ENCODE measurements around the gene BICDL1.
"Not testable (repeated sequence)": the region's sequence is repeated elsewhere in the genome, so short reads cannot be mapped to it uniquely, and the experiment has no call there.

- TF ChIP-seq, protein P1, sequence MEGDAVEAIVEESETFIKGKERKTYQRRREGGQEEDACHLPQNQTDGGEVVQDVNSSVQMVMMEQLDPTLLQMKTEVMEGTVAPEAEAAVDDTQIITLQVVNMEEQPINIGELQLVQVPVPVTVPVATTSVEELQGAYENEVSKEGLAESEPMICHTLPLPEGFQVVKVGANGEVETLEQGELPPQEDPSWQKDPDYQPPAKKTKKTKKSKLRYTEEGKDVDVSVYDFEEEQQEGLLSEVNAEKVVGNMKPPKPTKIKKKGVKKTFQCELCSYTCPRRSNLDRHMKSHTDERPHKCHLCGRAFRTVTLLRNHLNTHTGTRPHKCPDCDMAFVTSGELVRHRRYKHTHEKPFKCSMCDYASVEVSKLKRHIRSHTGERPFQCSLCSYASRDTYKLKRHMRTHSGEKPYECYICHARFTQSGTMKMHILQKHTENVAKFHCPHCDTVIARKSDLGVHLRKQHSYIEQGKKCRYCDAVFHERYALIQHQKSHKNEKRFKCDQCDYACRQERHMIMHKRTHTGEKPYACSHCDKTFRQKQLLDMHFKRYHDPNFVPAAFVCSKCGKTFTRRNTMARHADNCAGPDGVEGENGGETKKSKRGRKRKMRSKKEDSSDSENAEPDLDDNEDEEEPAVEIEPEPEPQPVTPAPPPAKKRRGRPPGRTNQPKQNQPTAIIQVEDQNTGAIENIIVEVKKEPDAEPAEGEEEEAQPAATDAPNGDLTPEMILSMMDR (IDR thresholded peaks at IDR 0.05): not testable (repeated sequence)
- TF ChIP-seq POLR2A (IDR thresholded peaks at IDR 0.05); POLR2AphosphoS5 (IDR thresholded peaks at IDR 0.05; ENCODE audit: insufficient read depth in 1 of 2, low read depth in 1 of 2): not testable (repeated sequence)
Measured at GRCh38 chr12:120016199-120016598, 27.2 kb downstream of the BICDL1 start.

All from vagina (tissue), 2 donors.